Ishikawa (cell line): ENCODE measurements around the gene KAT2B.

Experiments used
- CEBPB ChIP-seq: IDR thresholded peaks from 2 replicates; pipeline ENCODE4 v1.6.1; 2012
- CREB1 ChIP-seq: IDR thresholded peaks from 2 replicates; pipeline ENCODE4 v1.6.1; 2012; ENCODE audit warnings: low read depth
- EGR1 ChIP-seq: IDR thresholded peaks from 2 replicates; pipeline ENCODE4 v1.6.1; 2012
- EP300 ChIP-seq: IDR thresholded peaks from 2 replicates; pipeline ENCODE4 v1.6.1; 2012; ENCODE audit warnings: borderline replicate concordance
- FOXM1 ChIP-seq: IDR thresholded peaks from 2 replicates; pipeline ENCODE4 v1.6.1; 2012; ENCODE audit warnings: low read depth, borderline replicate concordance
- NFIC ChIP-seq: IDR thresholded peaks from 2 replicates; pipeline ENCODE4 v1.6.1; 2012
- RAD21 ChIP-seq: IDR thresholded peaks from 2 replicates; pipeline ENCODE4 v1.6.1; 2012; ENCODE audit warnings: low read depth
- TAF1 ChIP-seq: IDR thresholded peaks from 2 replicates; pipeline ENCODE4 v1.6.1; 2012; ENCODE audit warnings: low read depth, mild to moderate bottlenecking
- TCF12 ChIP-seq: IDR thresholded peaks from 2 replicates; pipeline ENCODE4 v1.6.1; 2012; ENCODE audit warnings: low read depth
- TEAD4 ChIP-seq: IDR thresholded peaks from 2 replicates; pipeline ENCODE4 v1.6.1; 2012
- YY1 ChIP-seq: IDR thresholded peaks from 2 replicates; pipeline ENCODE4 v1.6.1; 2012; ENCODE audit warnings: low read depth
- ZBTB7A ChIP-seq: IDR thresholded peaks from 2 replicates; pipeline ENCODE4 v1.6.1; 2012; ENCODE audit warnings: low read depth
- TF ChIP-seq, protein P1 (sequence below): IDR thresholded peaks from 2 replicates; pipeline ENCODE4 v1.6.1; 2012
- TF ChIP-seq, protein P2 (sequence below): IDR thresholded peaks from 2 replicates; pipeline ENCODE4 v1.6.1; 2012
- TF ChIP-seq, protein P3 (sequence below): IDR thresholded peaks from 2 replicates; pipeline ENCODE4 v1.6.1; 2012; ENCODE audit warnings: low read depth, mild to moderate bottlenecking

The KAT2B gene

DNA sequence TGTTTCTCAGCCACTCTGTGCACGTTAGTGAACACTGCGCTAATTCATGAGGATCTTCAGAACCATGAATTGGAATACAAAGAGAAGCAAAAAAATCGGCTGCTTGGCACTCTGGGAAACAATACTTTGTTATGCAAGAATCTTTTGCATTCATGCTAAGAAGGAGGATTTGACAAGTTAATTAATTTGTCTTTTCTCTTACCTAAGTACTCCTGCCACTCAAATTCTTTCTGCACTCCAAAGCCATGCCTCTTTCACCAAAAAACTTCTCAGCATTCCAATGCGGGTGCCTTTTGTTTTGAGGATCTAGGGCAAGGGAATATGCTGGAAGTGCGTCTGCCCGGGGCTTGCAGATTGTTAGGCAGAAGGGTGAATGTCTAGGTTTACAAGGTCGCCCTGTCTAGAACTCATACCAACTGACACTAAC is 11.3 kb upstream of the KAT2B start:
- TF ChIP-seq NFIC (no peak), CEBPB (no peak)
- TF ChIP-seq, protein P1, sequence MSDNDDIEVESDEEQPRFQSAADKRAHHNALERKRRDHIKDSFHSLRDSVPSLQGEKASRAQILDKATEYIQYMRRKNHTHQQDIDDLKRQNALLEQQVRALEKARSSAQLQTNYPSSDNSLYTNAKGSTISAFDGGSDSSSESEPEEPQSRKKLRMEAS = no peak

DNA sequence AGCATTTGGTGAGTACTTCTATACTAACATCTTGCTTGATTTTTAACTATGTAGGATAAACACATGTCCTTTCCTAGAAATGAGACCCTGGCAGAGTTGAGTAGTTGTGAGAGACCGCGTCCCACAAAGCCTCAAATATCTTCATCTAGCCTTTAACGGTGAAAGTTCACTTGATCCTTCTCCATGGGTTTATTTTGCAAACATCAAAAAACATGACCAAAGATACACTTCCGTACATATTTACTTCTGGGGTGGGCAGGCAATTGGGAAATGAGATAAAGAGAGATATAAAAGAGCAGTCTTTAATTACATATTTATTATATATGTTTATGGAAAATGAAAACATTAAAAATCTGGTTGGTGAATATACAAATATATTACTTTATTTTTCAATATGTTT is 5.2 kb upstream of the KAT2B start:
- no peak for TF ChIP-seq TEAD4
- no peak for TF ChIP-seq ZBTB7A
- no peak for TF ChIP-seq EGR1
- TF ChIP-seq RAD21 = no peak
- no peak for TF ChIP-seq YY1
- no peak for TF ChIP-seq TAF1
- no peak for TF ChIP-seq CEBPB
- TF ChIP-seq FOXM1 = no peak
- no peak for TF ChIP-seq CREB1
- TF ChIP-seq NFIC = no peak
- TF ChIP-seq, protein P2, sequence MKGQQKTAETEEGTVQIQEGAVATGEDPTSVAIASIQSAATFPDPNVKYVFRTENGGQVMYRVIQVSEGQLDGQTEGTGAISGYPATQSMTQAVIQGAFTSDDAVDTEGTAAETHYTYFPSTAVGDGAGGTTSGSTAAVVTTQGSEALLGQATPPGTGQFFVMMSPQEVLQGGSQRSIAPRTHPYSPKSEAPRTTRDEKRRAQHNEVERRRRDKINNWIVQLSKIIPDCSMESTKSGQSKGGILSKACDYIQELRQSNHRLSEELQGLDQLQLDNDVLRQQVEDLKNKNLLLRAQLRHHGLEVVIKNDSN = no peak
- TF ChIP-seq TCF12 = no peak

DNA sequence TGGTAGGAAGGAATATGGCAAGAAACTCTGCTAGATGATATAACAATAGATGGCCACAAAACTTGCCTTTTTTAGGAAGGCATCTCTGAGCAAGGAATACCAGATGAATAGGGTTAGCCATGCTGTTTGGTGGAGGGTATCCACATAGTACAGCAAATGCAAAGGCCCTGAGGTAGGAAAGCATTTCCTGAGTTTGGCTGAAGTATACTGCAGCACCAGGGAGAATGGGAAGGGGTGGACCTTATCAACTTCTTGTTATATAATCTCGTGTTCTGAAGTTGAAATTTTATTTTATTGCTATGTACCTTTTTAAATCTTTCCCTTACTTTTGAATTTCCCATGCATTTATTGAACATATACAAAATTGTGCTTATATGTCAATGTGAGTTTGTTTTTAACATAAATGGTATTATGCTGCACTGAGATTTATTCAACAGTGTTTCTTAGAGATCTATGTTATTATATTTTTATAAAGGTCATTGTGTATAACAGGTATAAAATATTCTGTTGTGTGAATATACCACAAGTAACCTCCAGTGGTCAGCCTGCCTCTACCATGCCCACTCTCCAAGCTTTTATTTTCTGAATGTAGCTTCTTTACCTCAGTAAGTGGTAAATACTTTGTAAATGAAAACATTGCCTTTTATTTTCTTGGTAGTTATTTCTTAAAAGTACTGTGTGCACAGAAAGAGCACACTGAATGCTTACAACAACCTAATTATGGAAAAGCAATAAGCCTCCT is 2.8 kb upstream of the KAT2B start:
- no peak for TF ChIP-seq FOXM1

DNA sequence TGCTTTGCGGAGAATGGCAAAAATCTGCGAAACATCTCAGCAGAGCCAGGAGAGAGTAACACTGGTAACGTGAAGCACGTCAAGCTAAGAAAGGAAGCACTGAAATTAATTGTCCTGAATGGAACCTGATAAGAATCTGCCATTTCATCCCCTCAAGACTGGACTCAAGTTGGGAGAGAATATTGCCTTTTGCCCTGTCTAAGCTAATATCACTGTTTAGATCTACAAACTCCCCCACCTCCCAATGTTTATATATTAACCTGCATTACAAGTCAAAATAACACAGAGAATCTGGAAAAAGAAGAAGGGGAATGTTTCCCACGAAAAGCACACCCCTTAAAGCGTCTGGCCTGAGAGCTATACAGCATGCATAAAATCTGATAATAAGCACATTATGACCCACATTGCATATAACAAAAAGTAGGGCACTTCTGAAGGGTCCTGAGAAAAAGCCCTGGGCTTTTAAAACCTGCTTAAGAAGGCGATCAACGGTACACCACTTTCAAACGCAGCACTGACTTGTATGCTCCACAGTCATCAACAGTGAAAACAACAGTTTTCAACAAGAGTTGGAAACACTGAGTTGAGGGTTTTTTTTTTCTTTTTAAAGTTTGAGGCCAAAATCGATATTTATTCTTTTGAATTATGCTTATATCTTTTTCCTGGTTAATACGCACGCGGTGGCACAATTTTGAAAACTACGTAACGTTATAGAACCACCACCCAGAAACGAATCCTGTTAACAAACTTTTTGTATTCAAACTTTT is 1.4 kb upstream of the KAT2B start:
- TF ChIP-seq CEBPB (no peak), NFIC (no peak), ZBTB7A (no peak), RAD21 (no peak), FOXM1 (no peak), EGR1 (no peak), TCF12 (no peak), CREB1 (no peak), TEAD4 (no peak), EP300 (no peak), YY1 (no peak), TAF1 (no peak)
- TF ChIP-seq, protein P1 = no peak
- TF ChIP-seq, protein P2 = no peak
- TF ChIP-seq, protein P3, sequence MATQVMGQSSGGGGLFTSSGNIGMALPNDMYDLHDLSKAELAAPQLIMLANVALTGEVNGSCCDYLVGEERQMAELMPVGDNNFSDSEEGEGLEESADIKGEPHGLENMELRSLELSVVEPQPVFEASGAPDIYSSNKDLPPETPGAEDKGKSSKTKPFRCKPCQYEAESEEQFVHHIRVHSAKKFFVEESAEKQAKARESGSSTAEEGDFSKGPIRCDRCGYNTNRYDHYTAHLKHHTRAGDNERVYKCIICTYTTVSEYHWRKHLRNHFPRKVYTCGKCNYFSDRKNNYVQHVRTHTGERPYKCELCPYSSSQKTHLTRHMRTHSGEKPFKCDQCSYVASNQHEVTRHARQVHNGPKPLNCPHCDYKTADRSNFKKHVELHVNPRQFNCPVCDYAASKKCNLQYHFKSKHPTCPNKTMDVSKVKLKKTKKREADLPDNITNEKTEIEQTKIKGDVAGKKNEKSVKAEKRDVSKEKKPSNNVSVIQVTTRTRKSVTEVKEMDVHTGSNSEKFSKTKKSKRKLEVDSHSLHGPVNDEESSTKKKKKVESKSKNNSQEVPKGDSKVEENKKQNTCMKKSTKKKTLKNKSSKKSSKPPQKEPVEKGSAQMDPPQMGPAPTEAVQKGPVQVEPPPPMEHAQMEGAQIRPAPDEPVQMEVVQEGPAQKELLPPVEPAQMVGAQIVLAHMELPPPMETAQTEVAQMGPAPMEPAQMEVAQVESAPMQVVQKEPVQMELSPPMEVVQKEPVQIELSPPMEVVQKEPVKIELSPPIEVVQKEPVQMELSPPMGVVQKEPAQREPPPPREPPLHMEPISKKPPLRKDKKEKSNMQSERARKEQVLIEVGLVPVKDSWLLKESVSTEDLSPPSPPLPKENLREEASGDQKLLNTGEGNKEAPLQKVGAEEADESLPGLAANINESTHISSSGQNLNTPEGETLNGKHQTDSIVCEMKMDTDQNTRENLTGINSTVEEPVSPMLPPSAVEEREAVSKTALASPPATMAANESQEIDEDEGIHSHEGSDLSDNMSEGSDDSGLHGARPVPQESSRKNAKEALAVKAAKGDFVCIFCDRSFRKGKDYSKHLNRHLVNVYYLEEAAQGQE = no peak

DNA sequence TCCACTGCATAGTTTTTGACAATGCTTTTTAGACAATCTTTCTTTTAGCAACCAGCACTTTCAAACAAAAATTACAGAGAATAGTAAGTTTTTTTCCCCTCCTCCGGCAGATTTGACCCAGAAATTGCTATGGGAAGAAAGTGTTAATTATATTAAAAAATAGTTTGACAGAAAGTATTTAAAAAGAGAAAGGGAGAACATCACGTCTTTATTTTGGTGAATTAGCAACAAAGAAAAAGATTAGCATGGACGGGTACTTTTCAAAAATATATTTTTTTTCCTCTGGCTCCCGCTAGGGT is 831 bp upstream of the KAT2B start:
- TF ChIP-seq RAD21 = no peak
- TF ChIP-seq TEAD4 = no peak
- no peak for TF ChIP-seq EP300
- TF ChIP-seq ZBTB7A = no peak
- no peak for TF ChIP-seq CEBPB
- TF ChIP-seq, protein P2 = no peak
- TF ChIP-seq TAF1 = no peak
- TF ChIP-seq CREB1 = no peak
- no peak for TF ChIP-seq FOXM1
- TF ChIP-seq, protein P3 = no peak
- no peak for TF ChIP-seq TCF12
- no peak for TF ChIP-seq EGR1
